ENCODE measurements around the gene ZXDB.

ZXDB gene

GRCh38 chrX:57643698-57644097, 51.9 kb downstream of the ZXDB start:
- DNase-seq (ENCODE audit: low read depth, low spot score), result no peak
- H3K36me3 ChIP-seq (ENCODE audit: insufficient read depth, insufficient read length, low read length), result no peaks in the 10 kb centered on the region
- TF ChIP-seq YY1 (IDR thresholded peaks at IDR 0.05; ENCODE audit: insufficient read depth, insufficient read length) (no peak), ZNF274 (IDR thresholded peaks at IDR 0.05; ENCODE audit: low read depth, low read length) (no peak), SUZ12 (IDR thresholded peaks at IDR 0.05; ENCODE audit: extremely low read depth, insufficient read depth, insufficient read length) (no peak)
- no peak overlapping the region for H3K9ac ChIP-seq (ENCODE audit: insufficient read length, low read depth)
- no peaks in the 10 kb centered on the region for H3K9me3 ChIP-seq (ENCODE audit: insufficient read depth, low read length)
- H3K4me3 ChIP-seq (ENCODE audit: insufficient read length, low read depth), result no peak overlapping the region
- H3K27me3 ChIP-seq (ENCODE audit: insufficient read depth, insufficient read length), result no peaks in the 10 kb centered on the region
- no peaks in the 10 kb centered on the region for H3K4me1 ChIP-seq (ENCODE audit: insufficient read depth, insufficient read length)

GRCh38 chrX:57647020-57647419, 55.2 kb downstream of the ZXDB start:
- H3K36me3 ChIP-seq (ENCODE audit: insufficient read depth, insufficient read length, low read length), result no peaks in the 10 kb centered on the region
- H3K27me3 ChIP-seq (ENCODE audit: insufficient read depth, insufficient read length), result no peaks in the 10 kb centered on the region
- peak; percentile 25 for DNase-seq (ENCODE audit: low read depth, low spot score)
- H3K4me1 ChIP-seq (ENCODE audit: insufficient read depth, insufficient read length), result no peaks in the 10 kb centered on the region
- no peak overlapping the region for H3K4me3 ChIP-seq (ENCODE audit: insufficient read length, low read depth)
- no peak overlapping the region for H3K9ac ChIP-seq (ENCODE audit: insufficient read length, low read depth)
- TF ChIP-seq SUZ12 (IDR thresholded peaks at IDR 0.05; ENCODE audit: extremely low read depth, insufficient read depth, insufficient read length), result no peak
- no peak for TF ChIP-seq ZNF274 (IDR thresholded peaks at IDR 0.05; ENCODE audit: low read depth, low read length)
- no peak for TF ChIP-seq YY1 (IDR thresholded peaks at IDR 0.05; ENCODE audit: insufficient read depth, insufficient read length)
- no peaks in the 10 kb centered on the region; the same call in 1 of the 2 replicates for H3K9me3 ChIP-seq (ENCODE audit: insufficient read depth, low read length)
